Lower leg skin (tissue), 4 donors: Measurements from ENCODE around the gene FDX2. TPM values are rescaled to one million over a fixed set of nuclear protein-coding genes. Genes with fewer than 3 reads are reported as not detected.
"Not testable (repeated sequence)": the region's sequence is repeated elsewhere in the genome, so short reads cannot be mapped to it uniquely, and the experiment has no call there.

Experiments used
- DNase-seq, 2 donors: peaks; one replicate each; pipeline ENCODE4 v3.0.0-alpha.2; 2019; ENCODE audit warnings: low spot score in 2 of 2
- H3K4me3 ChIP-seq: fragments of 200-600 bp; sonication (generic); 2 replicates; pipeline ENCODE4 v1.5.1; 2017; ENCODE audit warnings: mild to moderate bottlenecking, low read depth; ENCODE audit not compliant: poor library complexity, severe bottlenecking
- CTCF ChIP-seq, 3 donors: fragments of 450-650 bp; IDR thresholded peaks; one replicate each; pipeline ENCODE4 v1.5.1; 2016; ENCODE audit warnings: antibody characterized with exemption in 3 of 3, mild to moderate bottlenecking in 3 of 3, moderate library complexity in 2 of 3
- POLR2A ChIP-seq, 2 donors: fragments of 450-650 bp; IDR thresholded peaks; one replicate each; pipeline ENCODE4 v1.6.1; 2016 to 2017; ENCODE audit warnings: antibody characterized with exemption in 2 of 2, mild to moderate bottlenecking in 1 of 2, moderate library complexity in 1 of 2
- WGBS, 2 donors: methylation state at CpG; one replicate each; pipeline ENCODE4 v1.1.5; 2018; 5-methylcytosine and 5-hydroxymethylcytosine counted together
- intact Hi-C: fragments of 100-400 bp; cut with DNase I; formaldehyde crosslinking; loops from one replicate; pipeline ENCODE4 v1.15.0; 2023; ENCODE audit warnings: low total_unique reads
- total RNA-seq, 4 donors: library from RNA; depleted of rRNA; stranded (reverse); fragments of >200 nt; gene quantifications; one replicate each; pipeline ENCODE4 v1.1.0, GENCODE V29; 2016

Gene FDX2
- total RNA-seq, 4 donors from 2014 or later, result 10.3 to 20.7 (median 18.2) TPM

- TF ChIP-seq CTCF (IDR thresholded peaks at IDR 0.05) (no peak), POLR2A (IDR thresholded peaks at IDR 0.05) (no peak)
- no peak overlapping the region for H3K4me3 ChIP-seq
- intact Hi-C loops, result no loop called here
- 77 to 85% methylated on average over 10 of the region's 10 CpGs for WGBS, 2 donors
- no peak for DNase-seq
These were observed 29.0 kb upstream of the FDX2 start for GRCh38 chr19:10344780-10345179.

- H3K4me3 ChIP-seq, result no peak overlapping the region
- DNase-seq, result no peak
- 66 to 69% methylated on average over 2 of the region's 2 CpGs for WGBS, 2 donors
- intact Hi-C loops, result no loop called here
- no peak for TF ChIP-seq POLR2A (IDR thresholded peaks at IDR 0.05)
These were observed 27.7 kb upstream of the FDX2 start for GRCh38 chr19:10343495-10343894.

- no peak for TF ChIP-seq CTCF (IDR thresholded peaks at IDR 0.05)
- TF ChIP-seq POLR2A (IDR thresholded peaks at IDR 0.05), result no peak
- no peak for DNase-seq
- intact Hi-C loops, result no loop called here
- no peak overlapping the region for H3K4me3 ChIP-seq
- WGBS, 2 donors, result 92 to 95% methylated on average over 5 of the region's 5 CpGs
These were observed 24.2 kb upstream of the FDX2 start for GRCh38 chr19:10339977-10340376.

GRCh38 chr19:10339380-10339960 lies 23.7 kb upstream of the FDX2 start, which contains the start of gene ICAM3:
Gene ICAM3 (minus strand): TSS chr19:10339624. CDS start chr19:10339614, 10 bp downstream.
- intact Hi-C loops, result no loop called here
- no peak within 1 kb of the TSS for H3K4me3 ChIP-seq
- DNase-seq, result no peak
- TF ChIP-seq CTCF (IDR thresholded peaks at IDR 0.05) (no peak), POLR2A (IDR thresholded peaks at IDR 0.05) (no peak)
- 58 to 68% methylated on average over 13 to 14 of the region's 14 CpGs for WGBS, 2 donors

GRCh38 chr19:10338940-10339339 lies 23.1 kb upstream of the FDX2 start:
- TF ChIP-seq POLR2A (IDR thresholded peaks at IDR 0.05), result no peak
- TF ChIP-seq CTCF (IDR thresholded peaks at IDR 0.05), result no peak
- WGBS, 2 donors, result 86 to 87% methylated on average over 6 of the region's 6 CpGs
- DNase-seq, result no peak
- H3K4me3 ChIP-seq, result no peak overlapping the region
- intact Hi-C loops, result no loop called here

- H3K4me3 ChIP-seq, intact Hi-C loops, DNase-seq: not testable (repeated sequence)
- 90 to 95% methylated on average over 9 of the region's 9 CpGs for WGBS, 2 donors
These were observed 20.9 kb upstream of the FDX2 start for GRCh38 chr19:10336725-10337124.

GRCh38 chr19:10335352-10335985 lies 19.7 kb upstream of the FDX2 start:
- no peak for DNase-seq
- TF ChIP-seq POLR2A (IDR thresholded peaks at IDR 0.05) (no peak), CTCF (IDR thresholded peaks at IDR 0.05) (no peak)
- intact Hi-C loops, result no loop called here
- 66 to 73% methylated on average over 14 to 18 of the region's 26 CpGs for WGBS, 2 donors
- H3K4me3 ChIP-seq, result no peak overlapping the region
